Measurements from ENCODE around the gene ABCG2. TPM values are rescaled to one million over a fixed set of nuclear protein-coding genes. Genes with fewer than 3 reads are reported as not detected.
A peak's percentile ranks its signal among the peaks of the same experiment; 100 is the strongest.

The ABCG2 gene
- total RNA-seq, 1 donor from 2014 or later, result 37.0 TPM

GRCh38 chr4:88070031-88070430, 88.4 kb downstream of the ABCG2 start:
- no peak overlapping the region for H3K27ac Mint-ChIP-seq (ENCODE audit: unreplicated experiment)
- H3K4me1 Mint-ChIP-seq (ENCODE audit: unreplicated experiment), result peaks cover 17% of the 10 kb centered on the region
- no peak overlapping the region for H3K4me3 Mint-ChIP-seq (ENCODE audit: unreplicated experiment)
- H3K9me3 Mint-ChIP-seq (ENCODE audit: unreplicated experiment), result peaks cover 9% of the 10 kb centered on the region
- peaks cover 2% of the 10 kb centered on the region for H3K27me3 Mint-ChIP-seq (ENCODE audit: unreplicated experiment)
- no peak for DNase-seq (ENCODE audit: low spot score)
- H3K36me3 Mint-ChIP-seq (ENCODE audit: low read depth, unreplicated experiment), result peaks cover 48% of the 10 kb centered on the region
- TF ChIP-seq, protein P1, sequence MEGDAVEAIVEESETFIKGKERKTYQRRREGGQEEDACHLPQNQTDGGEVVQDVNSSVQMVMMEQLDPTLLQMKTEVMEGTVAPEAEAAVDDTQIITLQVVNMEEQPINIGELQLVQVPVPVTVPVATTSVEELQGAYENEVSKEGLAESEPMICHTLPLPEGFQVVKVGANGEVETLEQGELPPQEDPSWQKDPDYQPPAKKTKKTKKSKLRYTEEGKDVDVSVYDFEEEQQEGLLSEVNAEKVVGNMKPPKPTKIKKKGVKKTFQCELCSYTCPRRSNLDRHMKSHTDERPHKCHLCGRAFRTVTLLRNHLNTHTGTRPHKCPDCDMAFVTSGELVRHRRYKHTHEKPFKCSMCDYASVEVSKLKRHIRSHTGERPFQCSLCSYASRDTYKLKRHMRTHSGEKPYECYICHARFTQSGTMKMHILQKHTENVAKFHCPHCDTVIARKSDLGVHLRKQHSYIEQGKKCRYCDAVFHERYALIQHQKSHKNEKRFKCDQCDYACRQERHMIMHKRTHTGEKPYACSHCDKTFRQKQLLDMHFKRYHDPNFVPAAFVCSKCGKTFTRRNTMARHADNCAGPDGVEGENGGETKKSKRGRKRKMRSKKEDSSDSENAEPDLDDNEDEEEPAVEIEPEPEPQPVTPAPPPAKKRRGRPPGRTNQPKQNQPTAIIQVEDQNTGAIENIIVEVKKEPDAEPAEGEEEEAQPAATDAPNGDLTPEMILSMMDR (IDR thresholded peaks at IDR 0.05; ENCODE audit: unreplicated experiment), result no peak

DNA sequence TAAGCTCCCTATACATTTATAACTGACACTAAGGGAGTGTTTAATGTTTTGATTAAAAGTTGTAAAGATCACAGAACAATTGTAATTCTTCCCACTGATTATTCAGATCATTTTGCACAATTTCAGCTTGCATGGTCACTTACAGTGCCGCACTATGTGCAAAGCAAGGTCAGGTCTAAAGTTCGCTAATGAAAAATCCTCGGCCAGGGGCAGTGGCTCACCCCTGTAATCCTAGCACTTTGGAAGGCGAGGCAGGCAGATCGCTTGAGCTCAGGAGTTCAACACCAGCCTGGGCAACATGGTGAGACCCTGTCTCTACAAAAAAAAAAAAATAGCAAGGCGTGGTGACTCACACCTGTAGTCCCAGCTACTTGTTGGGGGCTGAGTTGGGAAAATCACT, 94.0 kb downstream of the ABCG2 start:
- TF ChIP-seq, protein P1 (IDR thresholded peaks at IDR 0.05; ENCODE audit: unreplicated experiment), result no peak
- H3K27ac Mint-ChIP-seq (ENCODE audit: unreplicated experiment), result no peak overlapping the region
- H3K9me3 Mint-ChIP-seq (ENCODE audit: unreplicated experiment), result no peaks in the 10 kb centered on the region
- peaks cover 34% of the 10 kb centered on the region for H3K36me3 Mint-ChIP-seq (ENCODE audit: low read depth, unreplicated experiment)
- H3K4me3 Mint-ChIP-seq (ENCODE audit: unreplicated experiment), result peak overlapping the region; percentile 48
- peaks cover 34% of the 10 kb centered on the region for H3K4me1 Mint-ChIP-seq (ENCODE audit: unreplicated experiment)
- DNase-seq (ENCODE audit: low spot score), result no peak
- H3K27me3 Mint-ChIP-seq (ENCODE audit: unreplicated experiment), result no peaks in the 10 kb centered on the region

DNA sequence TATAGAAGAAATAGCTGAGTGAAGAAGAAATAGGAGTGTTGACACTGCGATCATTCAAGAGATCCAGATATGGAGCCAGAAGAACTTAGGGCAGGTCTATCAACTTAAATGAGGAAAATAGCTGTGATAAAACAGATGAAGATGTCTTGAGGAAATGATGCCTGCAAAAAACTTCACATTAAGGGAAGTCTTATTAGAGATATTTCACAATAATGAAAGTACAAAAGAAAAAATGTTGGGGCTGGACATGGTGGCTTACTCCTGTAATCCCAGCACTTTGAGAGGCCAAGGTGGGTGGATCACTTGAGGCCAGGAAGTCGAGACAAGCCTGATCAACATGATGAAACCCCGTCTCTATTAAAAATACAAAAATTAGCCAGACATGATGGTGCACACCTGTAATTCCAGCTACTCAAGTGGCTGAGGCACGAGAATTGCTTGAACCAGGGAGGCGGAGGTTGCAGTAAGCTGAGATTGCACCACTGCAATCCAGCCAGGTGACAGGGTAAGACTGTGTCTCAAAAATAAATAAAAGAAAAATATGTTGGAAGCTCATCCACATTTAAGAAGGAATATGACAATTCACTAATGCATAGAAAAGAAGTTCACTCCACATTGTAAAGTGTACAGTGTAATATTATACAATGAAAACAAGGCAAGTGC, 94.7 kb downstream of the ABCG2 start:
- H3K27me3 Mint-ChIP-seq (ENCODE audit: unreplicated experiment), result no peaks in the 10 kb centered on the region

GRCh38 chr4:88062843-88063242, 95.6 kb downstream of the ABCG2 start:
- Mint-ChIP-seq H3K4me3 (ENCODE audit: unreplicated experiment) (no peak overlapping the region), H3K4me1 (ENCODE audit: unreplicated experiment) (peaks cover 42% of the 10 kb centered on the region), H3K9me3 (ENCODE audit: unreplicated experiment) (no peaks in the 10 kb centered on the region), H3K27ac (ENCODE audit: unreplicated experiment) (peak overlapping the region; percentile 94), H3K27me3 (ENCODE audit: unreplicated experiment) (no peaks in the 10 kb centered on the region), H3K36me3 (ENCODE audit: low read depth, unreplicated experiment) (peaks cover 24% of the 10 kb centered on the region)
- TF ChIP-seq, protein P1 (IDR thresholded peaks at IDR 0.05; ENCODE audit: unreplicated experiment), result no peak
- no peak for DNase-seq (ENCODE audit: low spot score)

More for the DNA sequence above, 94.7 kb downstream of the ABCG2 start:
- DNase-seq (ENCODE audit: low spot score), result no peak
- Mint-ChIP-seq H3K27ac (ENCODE audit: unreplicated experiment) (no peak overlapping the region), H3K4me3 (ENCODE audit: unreplicated experiment) (no peak overlapping the region), H3K9me3 (ENCODE audit: unreplicated experiment) (no peaks in the 10 kb centered on the region), H3K36me3 (ENCODE audit: low read depth, unreplicated experiment) (peaks cover 30% of the 10 kb centered on the region), H3K4me1 (ENCODE audit: unreplicated experiment) (peaks cover 38% of the 10 kb centered on the region)
- TF ChIP-seq, protein P1 (IDR thresholded peaks at IDR 0.05; ENCODE audit: unreplicated experiment), result no peak

DNA sequence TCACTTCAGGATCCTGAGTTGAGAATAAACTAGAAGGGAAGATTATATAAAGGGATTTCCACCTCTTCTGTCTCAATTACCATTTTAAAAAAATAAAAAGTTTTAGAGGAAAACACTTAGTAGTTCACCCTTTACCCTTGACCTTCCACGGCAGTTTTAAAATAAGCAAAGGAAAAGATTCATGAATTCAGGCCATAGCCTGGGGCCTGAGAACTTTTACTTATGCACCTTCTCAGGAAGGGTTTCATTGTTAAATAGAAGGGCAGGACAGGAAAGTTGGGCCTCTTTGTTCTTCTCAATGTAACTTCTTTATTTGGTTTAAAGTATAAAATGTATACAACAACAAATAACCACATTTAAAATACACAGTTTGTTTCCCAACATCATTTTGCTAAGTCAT, 96.1 kb downstream of the ABCG2 start:
- Mint-ChIP-seq H3K4me1 (ENCODE audit: unreplicated experiment) (peaks cover 42% of the 10 kb centered on the region), H3K4me3 (ENCODE audit: unreplicated experiment) (no peak overlapping the region), H3K9me3 (ENCODE audit: unreplicated experiment) (no peaks in the 10 kb centered on the region), H3K36me3 (ENCODE audit: low read depth, unreplicated experiment) (peaks cover 19% of the 10 kb centered on the region), H3K27ac (ENCODE audit: unreplicated experiment) (peak overlapping the region; percentile 64), H3K27me3 (ENCODE audit: unreplicated experiment) (no peaks in the 10 kb centered on the region)
- DNase-seq (ENCODE audit: low spot score), result no peak
- TF ChIP-seq, protein P1 (IDR thresholded peaks at IDR 0.05; ENCODE audit: unreplicated experiment), result no peak

Measured in endothelial cell (in vitro differentiated cells).